ENCODE data around the gene ERCC6.

ERCC6 gene

DNA sequence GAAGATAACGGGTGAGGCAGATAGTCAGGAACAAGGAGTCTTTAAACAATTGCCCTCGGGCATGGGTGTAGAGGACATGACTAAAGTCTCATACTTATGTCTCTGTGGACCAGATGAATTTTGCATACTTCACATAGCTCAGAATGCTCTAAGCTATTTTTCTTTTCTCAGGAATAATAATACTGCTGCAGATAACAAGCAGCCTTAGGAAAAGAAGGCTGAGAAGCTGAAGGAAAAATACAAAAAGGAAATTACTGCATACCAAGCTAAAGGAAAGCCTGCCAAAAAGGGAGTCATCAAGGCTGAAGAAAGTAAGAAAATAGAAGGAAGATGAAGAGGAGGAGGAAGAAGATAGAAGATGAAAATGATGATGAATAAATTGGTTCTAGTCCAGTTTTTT lies 13.4 kb upstream of the ERCC6 start:
- DNase-seq (ENCODE audit: low read depth), result peak; percentile 82
- H3K4me3 ChIP-seq (ENCODE audit: control insufficient read depth, low read depth, low read length), result no peak overlapping the region

DNA sequence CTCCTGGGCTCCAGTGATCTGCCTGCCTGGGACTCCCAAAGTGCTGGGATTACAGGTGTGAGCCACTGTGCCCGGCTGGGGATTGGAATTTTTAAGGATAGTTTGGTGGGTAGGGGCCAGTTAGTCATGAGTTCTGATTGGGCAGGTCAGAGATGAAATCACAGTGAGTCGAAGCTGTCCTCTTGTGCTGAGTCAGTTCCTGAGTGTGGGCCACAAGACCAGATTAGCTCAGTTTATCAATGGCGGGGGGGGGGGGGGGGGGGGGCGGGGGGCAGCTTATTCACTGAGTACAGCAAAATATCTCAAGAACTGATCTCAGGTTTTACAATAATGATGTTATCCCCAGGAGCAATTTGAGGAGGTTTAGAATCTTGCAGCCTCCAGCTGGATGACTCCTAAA lies 11.6 kb upstream of the ERCC6 start:
- DNase-seq (ENCODE audit: low read depth), result no peak
- H3K4me3 ChIP-seq (ENCODE audit: control insufficient read depth, low read depth, low read length), result no peak overlapping the region
- TF ChIP-seq, protein P1, sequence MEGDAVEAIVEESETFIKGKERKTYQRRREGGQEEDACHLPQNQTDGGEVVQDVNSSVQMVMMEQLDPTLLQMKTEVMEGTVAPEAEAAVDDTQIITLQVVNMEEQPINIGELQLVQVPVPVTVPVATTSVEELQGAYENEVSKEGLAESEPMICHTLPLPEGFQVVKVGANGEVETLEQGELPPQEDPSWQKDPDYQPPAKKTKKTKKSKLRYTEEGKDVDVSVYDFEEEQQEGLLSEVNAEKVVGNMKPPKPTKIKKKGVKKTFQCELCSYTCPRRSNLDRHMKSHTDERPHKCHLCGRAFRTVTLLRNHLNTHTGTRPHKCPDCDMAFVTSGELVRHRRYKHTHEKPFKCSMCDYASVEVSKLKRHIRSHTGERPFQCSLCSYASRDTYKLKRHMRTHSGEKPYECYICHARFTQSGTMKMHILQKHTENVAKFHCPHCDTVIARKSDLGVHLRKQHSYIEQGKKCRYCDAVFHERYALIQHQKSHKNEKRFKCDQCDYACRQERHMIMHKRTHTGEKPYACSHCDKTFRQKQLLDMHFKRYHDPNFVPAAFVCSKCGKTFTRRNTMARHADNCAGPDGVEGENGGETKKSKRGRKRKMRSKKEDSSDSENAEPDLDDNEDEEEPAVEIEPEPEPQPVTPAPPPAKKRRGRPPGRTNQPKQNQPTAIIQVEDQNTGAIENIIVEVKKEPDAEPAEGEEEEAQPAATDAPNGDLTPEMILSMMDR (IDR thresholded peaks at IDR 0.05; ENCODE audit: control insufficient read depth, insufficient read depth, low read depth, low read length, missing control alignments), result no peak

More for the DNA sequence above, 13.4 kb upstream of the ERCC6 start:
- TF ChIP-seq, protein P1 (IDR thresholded peaks at IDR 0.05; ENCODE audit: control insufficient read depth, insufficient read depth, low read depth, low read length, missing control alignments), result no peak

DNA sequence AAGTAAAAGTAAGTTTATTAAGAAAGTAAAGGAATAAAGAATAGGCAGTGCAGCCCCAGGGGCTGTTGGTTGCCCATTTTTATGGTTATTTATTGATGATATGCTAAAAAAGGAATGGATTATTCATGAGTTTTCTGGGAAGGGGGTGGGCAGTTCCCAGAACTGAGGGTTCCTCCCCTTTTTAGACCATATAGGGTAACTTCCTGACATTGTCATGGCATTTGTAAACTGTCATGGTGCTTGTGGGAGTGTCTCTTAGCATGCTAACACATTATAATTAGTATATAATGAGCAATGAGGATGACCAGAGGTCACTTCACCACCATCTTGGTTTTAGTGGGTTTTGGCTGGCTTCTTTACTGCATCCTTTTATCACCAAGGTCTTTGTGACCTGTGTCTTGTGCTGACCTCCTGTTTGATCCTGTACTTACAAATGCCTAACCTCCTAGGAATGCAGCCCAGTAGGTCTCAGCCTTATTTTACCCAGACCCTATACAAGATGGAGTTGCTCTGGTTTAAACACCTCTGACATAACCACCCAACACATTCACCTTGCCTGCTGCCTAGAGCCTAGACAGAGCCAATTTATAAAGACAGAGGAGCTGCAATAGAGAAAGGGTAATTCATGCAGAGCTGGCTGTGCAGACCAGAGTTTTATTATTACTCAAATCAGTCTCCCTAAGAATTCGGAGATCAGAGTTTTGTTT lies 10.9 kb upstream of the ERCC6 start:
- TF ChIP-seq, protein P1 (IDR thresholded peaks at IDR 0.05; ENCODE audit: control insufficient read depth, insufficient read depth, low read depth, low read length, missing control alignments), result no peak
- H3K4me3 ChIP-seq (ENCODE audit: control insufficient read depth, low read depth, low read length), result no peak overlapping the region
- no peak for DNase-seq (ENCODE audit: low read depth)

- no peak for DNase-seq (ENCODE audit: low read depth)
- no peak overlapping the region for H3K4me3 ChIP-seq (ENCODE audit: control insufficient read depth, low read depth, low read length)
- TF ChIP-seq, protein P1 (IDR thresholded peaks at IDR 0.05; ENCODE audit: control insufficient read depth, insufficient read depth, low read depth, low read length, missing control alignments), result no peak
These were observed 4.7 kb upstream of the ERCC6 start for GRCh38 chr10:49543604-49544003.

DNA sequence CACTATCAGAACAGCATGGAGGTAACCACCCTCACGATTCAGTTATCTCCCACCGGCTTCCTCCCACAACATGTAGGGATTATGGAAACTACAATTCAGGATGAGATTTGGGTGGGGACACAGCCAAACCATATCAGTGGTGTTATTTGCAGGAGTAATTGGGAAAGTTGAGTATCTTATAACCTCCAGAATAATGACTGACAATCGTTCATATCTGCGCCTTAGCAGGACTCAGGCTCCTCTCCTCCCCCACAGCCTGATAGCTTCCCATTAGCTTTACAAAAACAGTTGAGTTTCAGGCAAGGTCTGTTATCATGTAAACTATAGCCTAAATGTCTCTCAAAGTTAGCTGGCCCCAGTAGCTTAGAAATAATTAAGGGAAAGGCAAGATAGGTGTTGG lies 3.4 kb upstream of the ERCC6 start:
- TF ChIP-seq, protein P1 (IDR thresholded peaks at IDR 0.05; ENCODE audit: control insufficient read depth, insufficient read depth, low read depth, low read length, missing control alignments), result no peak

GRCh38 chr10:49541762-49542161 lies 2.8 kb upstream of the ERCC6 start:
- H3K4me3 ChIP-seq (ENCODE audit: control insufficient read depth, low read depth, low read length), result no peak overlapping the region
- TF ChIP-seq, protein P1 (IDR thresholded peaks at IDR 0.05; ENCODE audit: control insufficient read depth, insufficient read depth, low read depth, low read length, missing control alignments), result no peak
- DNase-seq (ENCODE audit: low read depth), result no peak

More for the DNA sequence above, 3.4 kb upstream of the ERCC6 start:
- no peak overlapping the region for H3K4me3 ChIP-seq (ENCODE audit: control insufficient read depth, low read depth, low read length)
- no peak for DNase-seq (ENCODE audit: low read depth)
